Nephron progenitor cell (in vitro differentiated cells): Measurements from ENCODE around the gene MTTP.

Experiments used
- DNase-seq: peaks from one replicate; pipeline ENCODE4 v3.0.0; 2021
- H3K27ac Mint-ChIP-seq: 2 replicates; pipeline ENCODE4 v1.8.0; 2021; ENCODE audit warnings: mild to moderate bottlenecking, moderate library complexity, mixed read lengths
- H3K27me3 Mint-ChIP-seq: 2 replicates; pipeline ENCODE4 v1.8.0; 2021; ENCODE audit warnings: mild to moderate bottlenecking, low read depth, mixed read lengths; ENCODE audit not compliant: poor library complexity
- H3K36me3 Mint-ChIP-seq: 2 replicates; pipeline ENCODE4 v1.8.0; 2021; ENCODE audit warnings: low read depth, mixed read lengths
- H3K4me1 Mint-ChIP-seq: 2 replicates; pipeline ENCODE4 v1.8.0; 2021; ENCODE audit warnings: mixed read lengths
- H3K4me3 Mint-ChIP-seq: 2 replicates; pipeline ENCODE4 v1.8.0; 2021; ENCODE audit warnings: mild to moderate bottlenecking, moderate library complexity, mixed read lengths
- H3K9me3 Mint-ChIP-seq: 2 replicates; pipeline ENCODE4 v1.8.0; 2021; ENCODE audit warnings: mild to moderate bottlenecking, moderate library complexity, mixed read lengths
- CTCF ChIP-seq: fragments of 200-600 bp; sonication (generic); IDR thresholded peaks from 2 replicates; pipeline ENCODE4 v1.5.0; 2021; ENCODE audit warnings: antibody characterized with exemption

MTTP gene

GRCh38 chr4:99537674-99538073, 37.0 kb upstream of the MTTP start:
- Mint-ChIP-seq H3K27ac (no peak overlapping the region), H3K4me1 (peaks cover 20% of the 10 kb centered on the region), H3K9me3 (peaks cover 5% of the 10 kb centered on the region), H3K36me3 (no peaks in the 10 kb centered on the region), H3K4me3 (no peak overlapping the region), H3K27me3 (no peaks in the 10 kb centered on the region)
- TF ChIP-seq CTCF: no peak
- DNase-seq: no peak

GRCh38 chr4:99540277-99540939, 34.2 kb upstream of the MTTP start:
- H3K27me3 Mint-ChIP-seq: no peaks in the 10 kb centered on the region
- no peaks in the 10 kb centered on the region for H3K36me3 Mint-ChIP-seq
- H3K9me3 Mint-ChIP-seq: peaks cover 6% of the 10 kb centered on the region
- no peak for TF ChIP-seq CTCF
- no peak overlapping the region for H3K4me3 Mint-ChIP-seq
- no peak overlapping the region for H3K27ac Mint-ChIP-seq
- no peak for DNase-seq
- peaks cover 20% of the 10 kb centered on the region for H3K4me1 Mint-ChIP-seq

- H3K36me3 Mint-ChIP-seq: no peaks in the 10 kb centered on the region
- DNase-seq: no peak
Measured at GRCh38 chr4:99552872-99553271, 21.8 kb upstream of the MTTP start.

GRCh38 chr4:99563310-99564186, 11.1 kb upstream of the MTTP start, which contains the start of gene TRMT10A:
Gene TRMT10A, minus strand, starts transcription at chr4:99564039. Its CDS starts 4,701 bp downstream, at chr4:99559338.
- TF ChIP-seq CTCF: no peak
- DNase-seq: peak; percentile 95
- Mint-ChIP-seq H3K4me1 (peaks cover 25% of the 10 kb centered on the region), H3K9me3 (no peaks in the 10 kb centered on the region), H3K27me3 (peaks cover 19% of the 10 kb centered on the region), H3K27ac (peak within 1 kb of the TSS; percentile 100), H3K36me3 (no peaks in the 10 kb centered on the region), H3K4me3 (peak within 1 kb of the TSS; percentile 98)

More at GRCh38 chr4:99552872-99553271, 21.8 kb upstream of the MTTP start:
- Mint-ChIP-seq H3K4me1 (peaks cover 5% of the 10 kb centered on the region), H3K9me3 (no peaks in the 10 kb centered on the region), H3K4me3 (no peak overlapping the region), H3K27me3 (no peaks in the 10 kb centered on the region), H3K27ac (no peak overlapping the region)
- no peak for TF ChIP-seq CTCF

- Mint-ChIP-seq H3K27ac (no peak overlapping the region), H3K36me3 (no peaks in the 10 kb centered on the region), H3K27me3 (peaks cover 25% of the 10 kb centered on the region), H3K4me3 (peak overlapping the region; percentile 98), H3K4me1 (peaks cover 25% of the 10 kb centered on the region), H3K9me3 (no peaks in the 10 kb centered on the region)
- TF ChIP-seq CTCF: no peak
- no peak for DNase-seq
Measured at GRCh38 chr4:99564921-99565320, 9.7 kb upstream of the MTTP start.
